Activated CD8-positive, alpha-beta memory T cell treated with anti-CD3 and anti-CD28 coated beads, Interleukin-2, amount 10 ng/mL, durations not matched to agents 7 days and 5 days (primary cell): ENCODE data around the gene FAM114A1. TPM values are rescaled to one million over a fixed set of nuclear protein-coding genes. Genes with fewer than 3 reads are reported as not detected.
A peak's percentile ranks its signal among the peaks of the same experiment; 100 is the strongest.

Source experiments
- ATAC-seq: fragments of 150-1000 bp; cut with Tn5 transposase; one replicate; pipeline ENCODE4 v1.10.0; 2021; ENCODE audit warnings: moderate library complexity
- CTCF ChIA-PET: fragments of 350-600 bp; sonication (Branson Sonifier 250); formaldehyde crosslinking; loops from one replicate; lab custom pipeline; 2021; ENCODE audit warnings: antibody characterized with exemption; lab: Charles Lee
- DNase-seq: peaks from one replicate; pipeline ENCODE4 v3.0.0-alpha.2; 2020
- H3K27ac Mint-ChIP-seq: one replicate; pipeline ENCODE4 v1.8.0; 2021; ENCODE audit warnings: mild to moderate bottlenecking, mixed read lengths
- H3K27me3 Mint-ChIP-seq: one replicate; pipeline ENCODE4 v1.8.0; 2021; ENCODE audit warnings: mixed read lengths
- H3K36me3 Mint-ChIP-seq: one replicate; pipeline ENCODE4 v1.8.0; 2021; ENCODE audit warnings: mild to moderate bottlenecking, mixed read lengths
- H3K4me1 Mint-ChIP-seq: one replicate; pipeline ENCODE4 v1.8.0; 2021; ENCODE audit warnings: mixed read lengths
- H3K4me3 Mint-ChIP-seq: one replicate; pipeline ENCODE4 v1.8.0; 2021; ENCODE audit warnings: mild to moderate bottlenecking, moderate library complexity, mixed read lengths
- H3K9me3 Mint-ChIP-seq: one replicate; pipeline ENCODE4 v1.8.0; 2022; ENCODE audit warnings: low read depth, mixed read lengths
- total RNA-seq, 2 experiments: library from RNA; stranded (reverse); gene quantifications; one replicate each; pipeline ENCODE4 v1.2.3, GENCODE V29; 2021

The FAM114A1 gene
- total RNA-seq, 2 experiments from 2014 or later: 0.40 TPM; not detected in 1

DNA sequence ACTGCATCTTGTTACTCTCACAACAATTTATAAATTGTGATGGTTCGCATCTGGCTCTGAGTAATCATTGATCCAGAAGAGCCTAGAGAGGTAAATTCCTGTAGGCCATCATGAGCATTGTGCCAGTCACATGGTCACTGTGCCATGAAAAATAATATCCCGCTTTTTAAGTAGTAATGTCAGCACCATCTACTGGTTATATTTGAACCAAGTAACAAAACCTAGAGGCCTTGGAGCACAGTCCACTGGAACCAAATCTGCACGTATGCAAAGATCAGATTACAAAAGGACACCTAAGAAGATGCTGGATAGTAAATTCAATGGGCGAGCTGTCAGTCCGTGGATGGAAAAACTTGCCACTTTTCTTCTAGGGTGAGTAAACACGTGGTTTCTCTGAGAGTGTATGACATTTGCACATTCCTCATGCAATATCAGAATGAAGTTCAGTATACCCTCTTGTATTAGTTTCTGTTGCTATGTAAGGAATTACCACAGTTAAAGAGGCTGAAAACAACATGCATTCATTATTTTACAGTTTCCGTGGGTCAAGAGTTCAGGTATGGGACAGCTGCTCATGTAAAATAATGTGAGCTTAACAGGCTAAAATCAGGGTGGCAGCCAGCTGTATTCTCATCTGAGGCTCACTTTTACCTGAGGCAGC lies 26.8 kb downstream of the FAM114A1 start:
- Mint-ChIP-seq H3K9me3 (no peaks in the 10 kb centered on the region), H3K4me1 (peaks cover 3% of the 10 kb centered on the region), H3K27me3 (peaks cover 12% of the 10 kb centered on the region), H3K27ac (no peak overlapping the region), H3K36me3 (no peaks in the 10 kb centered on the region), H3K4me3 (no peak overlapping the region)
- CTCF ChIA-PET: interaction anchor here (1.2 to 3.3 kb wide), 6 partner anchors 8 to 241 kb away, joined by 3 to 18 read pairs (median 4); no protein-coding TSS in a partner anchor
- ATAC-seq (no peak), DNase-seq (no peak)

DNA sequence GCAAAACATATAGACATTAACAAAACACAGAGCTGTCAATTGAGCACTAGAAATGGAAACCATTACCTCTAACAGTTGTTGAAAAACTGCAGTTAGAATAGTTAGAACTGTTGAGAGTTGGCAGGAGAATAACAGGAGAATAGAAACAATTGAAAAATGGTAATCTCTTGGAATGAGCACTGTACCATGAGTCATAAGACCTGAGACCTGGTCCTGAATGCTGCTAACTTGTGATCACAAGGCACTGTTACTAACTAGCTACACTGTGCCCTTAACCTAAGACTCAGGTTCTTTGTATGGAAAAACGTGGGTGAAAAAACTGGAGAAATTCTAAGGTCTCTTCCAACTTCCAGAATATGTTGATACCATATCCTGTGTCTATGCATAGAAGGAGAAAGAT lies 29.3 kb downstream of the FAM114A1 start:
- no peaks in the 10 kb centered on the region for H3K4me1 Mint-ChIP-seq
- H3K4me3 Mint-ChIP-seq: no peak overlapping the region
- no peaks in the 10 kb centered on the region for H3K9me3 Mint-ChIP-seq
- ATAC-seq (no peak), DNase-seq (no peak)
- H3K27me3 Mint-ChIP-seq: peaks cover 18% of the 10 kb centered on the region
- no peak overlapping the region for H3K27ac Mint-ChIP-seq
- H3K36me3 Mint-ChIP-seq: no peaks in the 10 kb centered on the region
- CTCF ChIA-PET: interaction anchor here (0.6 to 1.4 kb wide), 4 partner anchors 12 to 563 kb away, joined by 3 to 5 read pairs (median 3); no protein-coding TSS in a partner anchor

DNA sequence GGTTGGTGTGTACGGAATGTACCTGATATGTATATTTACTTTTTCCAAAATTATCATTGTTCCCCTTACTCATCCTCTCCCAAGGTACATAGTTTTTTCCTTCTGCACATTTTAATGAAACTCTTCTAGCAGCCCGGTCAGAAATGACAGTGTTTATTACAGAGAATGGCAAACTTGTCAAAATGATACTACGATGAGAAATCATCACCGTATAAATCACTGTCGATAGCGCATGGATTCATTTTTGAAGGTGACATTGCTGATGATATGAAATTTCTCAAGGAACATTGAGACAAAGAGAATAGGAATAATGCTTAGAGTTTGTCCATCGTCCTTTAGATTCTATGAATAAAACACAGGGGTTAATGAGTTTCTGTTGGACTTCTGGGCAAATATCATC lies 30.6 kb downstream of the FAM114A1 start:
- Mint-ChIP-seq H3K36me3 (no peaks in the 10 kb centered on the region), H3K27me3 (peaks cover 20% of the 10 kb centered on the region), H3K4me3 (no peak overlapping the region), H3K4me1 (no peaks in the 10 kb centered on the region), H3K27ac (no peak overlapping the region), H3K9me3 (no peaks in the 10 kb centered on the region)
- ATAC-seq (no peak), DNase-seq (no peak)
- CTCF ChIA-PET: interaction anchor here (1.2 kb wide), 1 partner anchor 11 kb away, joined by 5 read pairs; no protein-coding TSS in a partner anchor

DNA sequence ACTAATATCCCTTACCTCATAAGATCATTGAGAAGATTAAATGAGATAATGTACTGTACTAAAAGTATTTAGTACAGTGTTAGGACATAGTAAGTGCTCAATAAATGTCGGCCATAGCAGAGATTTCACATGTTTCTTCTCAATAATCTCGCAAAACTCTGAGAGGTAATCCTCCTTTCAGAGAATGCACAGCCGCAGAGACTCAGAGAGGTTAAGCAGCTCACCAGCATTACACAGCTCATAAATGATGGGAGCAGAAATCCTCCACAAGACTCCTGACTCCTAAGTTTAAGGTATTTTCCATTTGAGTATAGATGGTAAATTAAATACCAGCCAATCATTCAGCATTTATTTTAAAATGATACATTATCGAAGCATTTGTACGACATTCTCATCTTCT lies 34.6 kb downstream of the FAM114A1 start:
- CTCF ChIA-PET: interaction anchor here (0.8 to 5.1 kb wide), 19 partner anchors 9 to 567 kb away, joined by 3 to 80 read pairs (median 4); partner anchors contain the start of gene RFC1
- Mint-ChIP-seq H3K9me3 (no peaks in the 10 kb centered on the region), H3K4me3 (no peak overlapping the region), H3K36me3 (no peaks in the 10 kb centered on the region), H3K27ac (no peak overlapping the region), H3K4me1 (peaks cover 7% of the 10 kb centered on the region), H3K27me3 (peaks cover 11% of the 10 kb centered on the region)
- no peak for DNase-seq
- no peak for ATAC-seq

DNA sequence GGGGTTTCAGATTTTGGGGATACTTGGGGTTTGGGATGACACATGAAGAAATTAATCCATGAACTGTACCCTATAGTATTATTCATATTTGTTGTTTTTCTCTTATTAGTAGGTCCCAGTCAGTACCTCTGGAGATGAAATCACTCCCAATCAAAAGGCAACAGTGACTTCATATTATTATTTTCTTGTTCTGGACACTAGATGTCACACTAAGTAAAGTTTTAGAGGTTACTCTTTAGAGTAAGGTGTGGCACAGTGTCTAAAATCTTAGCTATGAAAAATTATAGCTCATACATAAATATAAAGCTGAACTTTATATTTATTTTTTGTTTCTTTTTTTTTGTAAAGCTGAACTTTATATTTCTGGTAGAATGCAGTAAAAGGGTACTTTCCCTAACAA lies 35.1 kb downstream of the FAM114A1 start:
- H3K27ac Mint-ChIP-seq: no peak overlapping the region
- DNase-seq (no peak), ATAC-seq (peak; percentile 78)
- CTCF ChIA-PET: interaction anchor here (0.5 to 5.1 kb wide), 29 partner anchors 9 to 566 kb away, joined by 3 to 80 read pairs (median 4); partner anchors contain the start of gene RFC1
- no peaks in the 10 kb centered on the region for H3K36me3 Mint-ChIP-seq
- peaks cover 7% of the 10 kb centered on the region for H3K4me1 Mint-ChIP-seq
- peaks cover 11% of the 10 kb centered on the region for H3K27me3 Mint-ChIP-seq
- H3K4me3 Mint-ChIP-seq: no peak overlapping the region
- no peaks in the 10 kb centered on the region for H3K9me3 Mint-ChIP-seq

DNA sequence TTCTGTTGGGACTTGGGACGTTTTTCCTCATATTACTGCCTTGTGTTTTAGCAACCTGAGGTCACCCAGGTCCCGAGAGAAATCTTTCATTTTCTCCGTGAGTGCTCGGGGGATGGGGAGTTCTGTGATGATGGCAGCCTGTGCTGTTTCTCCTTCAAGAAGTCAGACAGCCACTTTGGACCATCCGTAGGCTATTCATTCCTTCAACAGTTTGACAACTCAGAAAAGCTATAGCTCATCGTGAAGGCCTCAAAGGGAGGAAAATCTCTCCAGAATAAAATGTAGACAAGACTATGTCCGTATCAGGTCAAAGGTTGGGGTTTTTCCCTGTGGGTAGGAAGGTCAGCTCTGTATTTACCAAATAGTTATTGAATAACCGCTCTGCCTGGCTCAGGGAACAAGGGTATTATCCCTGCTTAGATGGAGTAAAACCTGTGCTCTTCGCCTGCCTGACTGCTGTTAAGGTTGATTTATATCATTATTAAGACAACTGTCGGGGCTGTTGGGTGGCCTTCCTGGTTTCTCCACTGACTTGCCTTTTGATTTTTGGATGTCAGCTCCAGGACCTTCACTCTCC lies 36.6 kb downstream of the FAM114A1 start:
- ATAC-seq (no peak), DNase-seq (no peak)
- no peak overlapping the region for H3K4me3 Mint-ChIP-seq
- H3K4me1 Mint-ChIP-seq: peaks cover 7% of the 10 kb centered on the region
- no peak overlapping the region for H3K27ac Mint-ChIP-seq
- CTCF ChIA-PET: interaction anchor here (1.3 to 5.1 kb wide), 3 partner anchors 9 to 229 kb away, joined by 3 to 80 read pairs (median 4); no protein-coding TSS in a partner anchor
- no peaks in the 10 kb centered on the region for H3K9me3 Mint-ChIP-seq
- no peaks in the 10 kb centered on the region for H3K36me3 Mint-ChIP-seq
- H3K27me3 Mint-ChIP-seq: peaks cover 9% of the 10 kb centered on the region

DNA sequence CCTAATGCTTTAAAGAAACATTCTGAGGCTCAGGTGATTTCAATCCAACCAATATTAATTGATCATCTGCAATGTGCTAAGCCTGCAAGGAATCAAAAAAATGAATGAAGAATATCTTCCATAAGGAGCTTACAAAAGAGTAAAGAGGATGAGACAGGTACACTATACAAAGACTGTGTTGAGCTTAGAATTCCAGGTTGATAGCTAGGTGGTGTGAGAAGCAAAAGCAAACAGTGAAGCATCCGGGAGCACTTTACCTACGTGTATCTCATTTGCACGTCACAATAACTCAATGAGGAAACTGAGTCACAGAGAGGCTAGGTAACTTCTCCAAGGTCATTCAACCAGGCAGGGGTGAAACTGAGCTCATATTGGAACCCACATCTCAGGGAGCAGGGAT lies 37.1 kb downstream of the FAM114A1 start:
- Mint-ChIP-seq H3K9me3 (no peaks in the 10 kb centered on the region), H3K27me3 (peaks cover 9% of the 10 kb centered on the region), H3K4me3 (no peak overlapping the region), H3K36me3 (no peaks in the 10 kb centered on the region), H3K27ac (no peak overlapping the region), H3K4me1 (peaks cover 7% of the 10 kb centered on the region)
- ATAC-seq (no peak), DNase-seq (no peak)
- CTCF ChIA-PET: interaction anchor here (1.3 to 5.1 kb wide), 3 partner anchors 9 to 229 kb away, joined by 3 to 80 read pairs (median 4); no protein-coding TSS in a partner anchor

DNA sequence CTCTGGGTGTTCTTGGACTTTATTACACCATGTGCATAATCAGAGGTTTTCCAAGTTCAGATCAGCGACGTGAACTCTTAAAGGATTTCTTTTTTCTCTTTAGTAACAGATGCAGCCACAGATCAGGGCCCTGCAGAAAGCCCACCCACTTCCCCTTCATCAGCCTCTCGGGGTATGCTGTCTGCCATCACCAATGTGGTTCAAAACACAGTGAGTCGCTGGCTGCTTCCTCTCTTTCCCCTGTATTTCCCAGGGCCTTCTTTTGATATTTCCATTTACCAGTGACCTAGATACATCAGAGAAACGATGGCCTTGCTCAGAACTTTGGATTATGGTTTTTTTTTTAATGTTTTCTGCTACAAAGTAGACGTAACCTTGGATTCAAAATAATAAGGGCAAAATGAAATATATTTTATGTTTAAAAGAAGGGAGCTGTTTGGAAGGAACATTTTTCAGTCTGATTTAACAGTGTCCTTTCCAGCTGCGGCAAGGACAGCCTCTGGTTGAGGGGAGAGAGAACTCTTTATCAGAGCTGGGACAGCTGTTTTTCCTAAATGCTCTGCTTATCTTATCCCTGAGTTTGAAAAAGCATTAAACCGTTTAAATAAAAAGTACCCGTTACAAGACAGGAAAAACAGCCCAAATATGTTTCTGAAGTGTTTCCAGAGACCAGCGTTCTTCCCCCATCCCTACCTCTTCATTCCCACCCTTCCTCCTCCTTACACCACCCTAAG lies 38.2 kb downstream of the FAM114A1 start:
- no peaks in the 10 kb centered on the region for H3K36me3 Mint-ChIP-seq
- ATAC-seq (no peak), DNase-seq (no peak)
- H3K27me3 Mint-ChIP-seq: peaks cover 2% of the 10 kb centered on the region
- no peak overlapping the region for H3K4me3 Mint-ChIP-seq
- H3K9me3 Mint-ChIP-seq: no peaks in the 10 kb centered on the region
- CTCF ChIA-PET: interaction anchor here (0.7 to 5.1 kb wide), 5 partner anchors 13 to 505 kb away, joined by 3 to 80 read pairs (median 3); no protein-coding TSS in a partner anchor
- peaks cover 7% of the 10 kb centered on the region for H3K4me1 Mint-ChIP-seq
- H3K27ac Mint-ChIP-seq: no peak overlapping the region

DNA sequence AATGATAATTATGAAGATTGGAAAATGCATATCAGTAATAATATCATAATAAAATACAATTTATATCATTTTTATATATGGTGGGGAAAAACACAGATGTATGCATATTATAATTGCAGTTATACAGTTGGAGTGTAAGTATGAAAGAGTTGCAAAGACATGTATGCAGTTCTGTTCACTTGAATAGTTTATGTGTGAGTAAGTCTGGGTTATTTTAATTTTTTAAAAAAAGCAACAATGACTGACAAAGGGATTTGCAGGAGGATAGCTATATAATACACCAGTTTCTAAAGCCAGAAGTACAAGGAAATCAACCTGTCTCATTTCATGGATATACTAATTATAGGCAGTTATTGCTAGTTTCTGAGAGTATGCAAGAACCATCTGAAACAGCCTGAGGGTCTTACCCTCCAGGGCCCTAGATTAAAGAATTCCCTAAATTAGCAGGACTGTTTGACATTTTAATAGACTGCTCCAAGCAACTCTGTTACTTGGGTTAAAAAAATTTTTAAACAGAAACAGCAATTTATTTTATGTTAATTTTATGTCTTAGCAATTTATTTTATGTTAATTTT lies 40.2 kb downstream of the FAM114A1 start:
- Mint-ChIP-seq H3K9me3 (no peaks in the 10 kb centered on the region), H3K4me1 (peaks cover 7% of the 10 kb centered on the region), H3K36me3 (no peaks in the 10 kb centered on the region), H3K27me3 (no peaks in the 10 kb centered on the region), H3K4me3 (no peak overlapping the region), H3K27ac (no peak overlapping the region)
- ATAC-seq: no peak
- CTCF ChIA-PET: interaction anchor here (0.6 to 0.9 kb wide), 2 partner anchors 333 to 561 kb away, joined by 3 to 4 read pairs; no protein-coding TSS in a partner anchor
- DNase-seq: no peak

DNA sequence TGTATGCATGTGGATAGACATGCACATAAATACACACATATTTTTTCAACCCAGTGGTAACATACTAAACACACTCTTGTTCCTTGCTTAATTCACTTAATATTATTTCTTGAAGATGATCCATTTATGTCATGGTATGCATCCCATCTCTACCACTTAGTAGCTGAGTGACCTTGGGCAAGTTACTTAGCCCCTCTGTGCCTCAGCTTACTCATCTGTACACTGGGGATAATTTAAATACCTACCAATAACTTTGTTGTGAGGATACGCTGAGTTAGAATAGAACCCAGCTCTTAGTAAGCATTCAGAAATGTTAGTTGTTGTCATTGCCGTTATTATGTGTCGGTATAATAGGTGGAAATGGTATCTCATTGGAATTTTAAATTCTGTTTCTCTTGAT lies 41.4 kb downstream of the FAM114A1 start:
- H3K27me3 Mint-ChIP-seq: no peaks in the 10 kb centered on the region
- peaks cover 7% of the 10 kb centered on the region for H3K4me1 Mint-ChIP-seq
- no peaks in the 10 kb centered on the region for H3K36me3 Mint-ChIP-seq

DNA sequence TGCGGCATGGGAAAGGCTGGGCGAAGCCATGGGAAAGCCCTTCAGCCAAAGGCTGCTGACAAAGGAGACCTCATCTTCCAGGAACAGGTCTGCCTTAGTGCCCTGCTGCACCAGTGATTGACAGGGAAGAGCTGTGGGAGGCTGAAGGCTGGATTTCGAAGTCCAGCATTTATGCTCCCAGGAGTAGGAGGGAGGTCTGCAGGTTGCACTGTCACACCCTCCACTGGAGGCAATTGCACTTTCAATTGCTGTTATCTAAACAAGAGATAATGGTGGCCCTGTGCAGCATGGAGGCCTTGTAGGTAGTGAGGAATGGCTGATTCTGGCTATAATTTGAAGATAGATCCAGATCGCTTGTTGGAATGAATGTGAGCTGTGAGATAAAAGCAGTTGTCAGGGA lies 43.7 kb downstream of the FAM114A1 start:
- Mint-ChIP-seq H3K27ac (no peak overlapping the region), H3K9me3 (no peaks in the 10 kb centered on the region), H3K4me3 (no peak overlapping the region), H3K36me3 (no peaks in the 10 kb centered on the region), H3K27me3 (no peaks in the 10 kb centered on the region), H3K4me1 (peaks cover 6% of the 10 kb centered on the region)
- ATAC-seq: no peak
- CTCF ChIA-PET: interaction anchor here (1.2 to 3.0 kb wide), 2 partner anchors 224 kb away, joined by 3 to 12 read pairs; no protein-coding TSS in a partner anchor
- no peak for DNase-seq

More for the DNA sequence above, 41.4 kb downstream of the FAM114A1 start:
- DNase-seq (no peak), ATAC-seq (no peak)
- Mint-ChIP-seq H3K9me3 (no peaks in the 10 kb centered on the region), H3K27ac (no peak overlapping the region), H3K4me3 (no peak overlapping the region)
- CTCF ChIA-PET: interaction anchor here (0.7 to 3.0 kb wide), 5 partner anchors 11 to 502 kb away, joined by 3 to 12 read pairs (median 3); no protein-coding TSS in a partner anchor

DNA sequence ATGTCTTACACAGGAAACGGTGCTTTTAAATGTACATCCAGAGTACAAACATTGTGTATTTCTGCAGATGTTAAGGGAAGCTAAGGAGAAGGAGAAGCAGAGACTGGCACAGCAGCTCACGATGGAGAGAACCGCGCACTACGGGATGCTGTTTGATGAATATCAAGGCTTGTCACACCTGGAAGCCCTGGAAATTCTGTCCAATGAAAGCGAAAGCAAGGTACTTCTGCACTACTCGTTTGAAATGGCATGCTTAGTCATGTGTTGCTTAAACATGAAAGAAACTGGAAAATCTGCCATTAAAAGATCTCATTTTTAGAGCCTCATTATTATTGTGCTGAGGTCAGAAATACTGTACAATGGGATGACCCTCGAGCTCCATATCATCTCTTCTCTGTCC lies 47.2 kb downstream of the FAM114A1 start:
- Mint-ChIP-seq H3K4me3 (peak overlapping the region; percentile 22), H3K27ac (peak overlapping the region; percentile 41), H3K36me3 (no peaks in the 10 kb centered on the region), H3K9me3 (no peaks in the 10 kb centered on the region), H3K27me3 (no peaks in the 10 kb centered on the region), H3K4me1 (peaks cover 6% of the 10 kb centered on the region)
- ATAC-seq (peak; percentile 57), DNase-seq (no peak)
- CTCF ChIA-PET: interaction anchor here (1.0 to 2.5 kb wide), 3 partner anchors 13 to 221 kb away, joined by 3 to 11 read pairs (median 7); no protein-coding TSS in a partner anchor
